ENCODE data around the gene PLA2G1B. TPM values are rescaled to one million over a fixed set of nuclear protein-coding genes. Genes with fewer than 3 reads are reported as not detected.

Gene PLA2G1B
- total and polyA plus RNA-seq, 8 donors: 1.1 to 76.9 (median 1.8) TPM

- intact Hi-C loops (cut with DNase I): no loop called here
- Histone ChIP-seq H3K4me3 (no peak overlapping the region), H3K4me1 (peaks cover 0 to 9% of the 10 kb centered on the region in 2 donors), H3K36me3 (no peaks in the 10 kb centered on the region), H3K27ac (no peak overlapping the region), H3K9me3 (no peaks in the 10 kb centered on the region), H3K27me3 (peaks cover 33 to 83% of the 10 kb centered on the region in 2 donors)
- no peak for ATAC-seq
- TF ChIP-seq CTCF (IDR thresholded peaks at IDR 0.05): no peak
- no peak for DNase-seq
These were observed 46.1 kb upstream of the PLA2G1B start for GRCh38 chr12:120373683-120374082.

DNA sequence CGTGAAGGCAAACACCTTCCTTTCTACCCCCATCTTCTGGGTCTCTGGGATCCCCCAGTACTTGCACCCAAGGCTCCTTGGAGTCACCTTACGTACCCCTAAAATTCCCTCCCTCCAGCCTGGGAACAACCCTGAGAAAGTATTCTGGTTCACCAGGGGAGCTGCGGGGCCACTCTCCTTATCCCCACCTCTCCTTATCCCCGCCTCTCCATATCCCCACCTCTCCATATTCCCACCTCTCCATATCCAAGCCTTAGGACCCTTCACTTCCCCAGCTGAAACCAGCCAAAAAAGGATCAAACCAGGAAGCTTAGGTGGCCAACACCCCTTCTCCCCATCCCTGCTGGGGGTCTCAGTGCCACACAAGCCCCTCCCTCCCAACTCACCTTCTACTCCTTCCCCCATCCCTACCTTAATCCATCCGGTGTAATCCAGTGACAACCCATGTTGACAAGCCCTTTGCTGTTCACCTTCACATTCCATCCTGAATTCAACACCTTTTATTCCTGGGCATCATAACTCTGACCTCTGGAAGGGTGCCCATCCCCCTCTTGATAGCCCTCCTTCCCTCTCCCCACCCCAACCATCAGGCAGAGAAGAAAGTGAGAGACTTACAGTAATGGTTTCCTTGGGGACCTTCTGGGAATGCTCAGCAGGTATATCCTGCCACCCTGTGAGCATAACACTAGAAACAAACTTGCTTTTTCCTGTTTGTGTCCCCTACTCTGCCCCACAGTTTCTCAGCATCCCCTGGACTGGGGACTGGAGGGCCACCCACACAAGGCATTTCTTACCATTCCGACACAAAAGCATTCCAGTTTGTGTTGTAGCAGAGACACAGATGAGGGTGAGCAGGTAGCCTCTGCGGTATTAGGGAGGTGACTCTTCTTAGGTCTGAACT, 43.0 kb upstream of the PLA2G1B start:
- Histone ChIP-seq H3K36me3 (no peaks in the 10 kb centered on the region), H3K4me3 (no peak overlapping the region), H3K4me1 (peaks cover 0 to 22% of the 10 kb centered on the region in 2 donors), H3K27me3 (peaks cover 43 to 97% of the 10 kb centered on the region in 2 donors), H3K9me3 (no peaks in the 10 kb centered on the region), H3K27ac (no peak overlapping the region)
- DNase-seq: no peak
- no peak for TF ChIP-seq CTCF (IDR thresholded peaks at IDR 0.05)
- intact Hi-C loops (cut with DNase I): no loop called here
- no peak for ATAC-seq

DNA sequence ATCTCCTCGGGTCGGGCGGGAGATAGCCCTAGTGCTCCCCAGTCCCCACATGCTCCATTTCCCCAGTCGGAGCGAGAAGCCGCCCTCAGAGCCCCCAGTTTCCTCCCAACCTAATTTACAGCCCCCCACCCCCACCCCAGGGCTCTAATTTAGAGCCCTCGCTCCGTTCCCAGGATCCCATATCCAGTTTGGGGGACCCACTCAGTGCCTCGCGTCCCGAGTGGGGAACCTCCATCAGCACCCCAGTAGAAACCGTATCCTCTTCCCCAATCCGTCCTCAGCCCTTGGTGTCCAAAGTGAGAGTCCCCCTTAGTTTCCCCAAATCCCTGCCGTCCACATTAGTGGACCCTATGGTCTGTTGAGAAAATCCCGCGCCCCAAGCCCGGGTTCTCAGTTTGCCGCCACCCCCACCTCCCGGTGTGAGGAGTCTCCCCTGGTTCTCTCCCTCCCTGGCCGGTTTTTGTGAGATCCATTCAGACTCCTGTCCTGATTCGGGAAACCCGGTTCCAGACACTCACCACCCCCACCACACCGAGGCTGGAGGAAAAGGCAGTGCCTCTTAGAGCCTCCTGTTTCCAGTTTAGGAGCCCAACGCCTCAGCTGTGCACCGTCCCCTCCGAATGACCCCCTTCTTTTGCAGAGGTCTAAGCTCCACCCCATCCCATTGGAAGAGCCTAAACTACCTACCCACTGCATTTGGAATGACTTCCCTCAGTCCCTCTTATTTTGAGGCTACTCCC, 42.2 kb upstream of the PLA2G1B start:
- no peak for TF ChIP-seq CTCF (IDR thresholded peaks at IDR 0.05)
- Histone ChIP-seq H3K27me3 (peaks cover 43 to 95% of the 10 kb centered on the region in 2 donors), H3K4me3 (peak overlapping the region in 1 of 2 donors; percentile 22)

GRCh38 chr12:120368789-120369602, 41.4 kb upstream of the PLA2G1B start, which contains the start of gene MSI1:
Gene MSI1, minus strand, starts transcription at chr12:120369164. Its CDS starts 73 bp downstream, at chr12:120369091.
- Histone ChIP-seq H3K4me3 (peak within 1 kb of the TSS; percentile 17 to 26), H3K4me1 (peaks cover 0 to 22% of the 10 kb centered on the region in 2 donors), H3K36me3 (no peaks in the 10 kb centered on the region), H3K9me3 (no peaks in the 10 kb centered on the region), H3K27me3 (peaks cover 43 to 94% of the 10 kb centered on the region in 2 donors), H3K27ac (no peak within 1 kb of the TSS)
- ATAC-seq: no peak
- no peak for TF ChIP-seq CTCF (IDR thresholded peaks at IDR 0.05)
- intact Hi-C loops (cut with DNase I): no loop called here
- no peak for DNase-seq

More for the DNA sequence above, 42.2 kb upstream of the PLA2G1B start:
- ATAC-seq: no peak
- Histone ChIP-seq H3K36me3 (no peaks in the 10 kb centered on the region), H3K27ac (no peak overlapping the region), H3K4me1 (peaks cover 0 to 22% of the 10 kb centered on the region in 2 donors), H3K9me3 (no peaks in the 10 kb centered on the region)
- DNase-seq: no peak
- intact Hi-C loops (cut with DNase I): no loop called here

All from left lung (tissue), 10 donors.